Measurements from ENCODE around the gene CHAT.
A peak's percentile ranks its signal among the peaks of the same experiment; 100 is the strongest.

The CHAT gene

GRCh38 chr10:49613882-49614241, at the start of gene CHAT:
Gene CHAT (plus strand): TSS chr10:49614037. CDS start chr10:49614190, 153 bp downstream.
- peaks cover 4% of the 10 kb centered on the region for H3K9me3 Mint-ChIP-seq
- peaks cover 48% of the 10 kb centered on the region for H3K27me3 Mint-ChIP-seq
- DNase-seq (ENCODE audit: low spot score in 2 of 2) (no peak), ATAC-seq (ENCODE audit: low read depth) (no peak)
- no peak within 1 kb of the TSS for H3K4me3 Mint-ChIP-seq
- H3K27ac Mint-ChIP-seq: no peak within 1 kb of the TSS
- peaks cover 3% of the 10 kb centered on the region for H3K4me1 Mint-ChIP-seq
- peaks cover 2% of the 10 kb centered on the region for H3K36me3 Mint-ChIP-seq

- Mint-ChIP-seq H3K4me3 (no peak overlapping the region), H3K27ac (no peak overlapping the region), H3K36me3 (no peaks in the 10 kb centered on the region), H3K27me3 (peaks cover 8% of the 10 kb centered on the region), H3K9me3 (peaks cover 7% of the 10 kb centered on the region), H3K4me1 (peaks cover 12% of the 10 kb centered on the region)
- ATAC-seq (ENCODE audit: low read depth) (no peak), DNase-seq (ENCODE audit: low spot score in 2 of 2) (no peak)
These were observed 49.3 kb upstream of the CHAT start for GRCh38 chr10:49564461-49565009.

- Mint-ChIP-seq H3K27ac (no peak overlapping the region), H3K36me3 (no peaks in the 10 kb centered on the region), H3K4me1 (peaks cover 12% of the 10 kb centered on the region), H3K27me3 (peaks cover 11% of the 10 kb centered on the region), H3K9me3 (peaks cover 7% of the 10 kb centered on the region), H3K4me3 (peak overlapping the region; percentile 4)
- ATAC-seq (ENCODE audit: low read depth) (peak; percentile 54), DNase-seq (ENCODE audit: low spot score in 2 of 2) (no peak)
These were observed 46.0 kb upstream of the CHAT start for GRCh38 chr10:49567810-49568209.

DNA sequence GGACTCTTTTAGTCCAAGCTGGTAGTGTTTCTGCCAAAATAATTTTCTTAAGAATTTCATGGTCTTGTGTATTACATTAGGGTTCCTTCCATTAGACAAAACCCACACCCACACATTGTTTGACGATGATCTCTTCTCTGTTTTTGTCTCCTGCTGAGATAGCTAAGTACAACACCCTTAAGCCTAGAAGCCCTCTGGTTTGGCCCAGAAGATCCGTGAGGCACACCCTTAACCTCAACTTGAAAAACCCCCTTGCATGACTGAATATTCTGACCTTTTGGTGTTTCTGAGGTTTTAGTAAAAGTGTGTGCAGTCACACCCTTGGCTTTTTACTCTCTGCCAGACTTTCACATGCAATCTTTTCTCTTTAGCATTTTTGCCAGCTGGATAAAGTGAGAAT, 45.6 kb upstream of the CHAT start:
- H3K4me1 Mint-ChIP-seq: peaks cover 12% of the 10 kb centered on the region
- no peaks in the 10 kb centered on the region for H3K36me3 Mint-ChIP-seq
- peaks cover 10% of the 10 kb centered on the region for H3K27me3 Mint-ChIP-seq
- H3K4me3 Mint-ChIP-seq: no peak overlapping the region
- peaks cover 7% of the 10 kb centered on the region for H3K9me3 Mint-ChIP-seq
- ATAC-seq (ENCODE audit: low read depth): peak; percentile 64
- peak overlapping the region; percentile 11 for H3K27ac Mint-ChIP-seq
- no peak for DNase-seq (ENCODE audit: low spot score in 2 of 2)

DNA sequence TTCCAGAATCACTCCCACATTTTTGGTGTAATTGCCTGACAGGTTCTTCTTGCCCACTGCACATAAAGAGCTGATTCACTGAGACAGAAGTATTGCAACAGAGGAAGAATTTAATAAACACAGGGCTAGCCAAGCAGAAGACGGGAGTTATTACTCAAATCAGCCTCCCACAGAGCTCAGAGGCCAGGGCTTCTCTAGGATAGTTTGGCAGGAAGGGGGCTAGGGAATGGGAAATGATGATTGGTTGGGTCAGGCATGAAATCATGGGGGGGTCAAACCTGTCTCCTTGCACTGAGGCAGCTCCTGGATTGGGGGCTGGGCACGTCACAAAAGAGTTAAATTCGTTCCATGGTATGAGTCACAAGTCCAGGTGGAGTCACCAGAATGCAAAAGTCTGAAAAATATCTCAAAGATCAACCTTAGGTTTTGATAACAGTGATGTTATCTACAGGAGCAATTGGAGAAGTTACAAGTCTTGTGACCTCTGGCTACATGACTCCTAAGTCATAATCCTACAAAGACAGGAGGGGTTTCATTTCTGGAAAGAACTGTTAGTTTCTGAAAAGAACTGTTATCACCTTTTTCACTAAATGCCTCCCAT, 44.7 kb upstream of the CHAT start:
- no peak for DNase-seq (ENCODE audit: low spot score in 2 of 2)
- Mint-ChIP-seq H3K4me1 (peaks cover 12% of the 10 kb centered on the region), H3K9me3 (peaks cover 7% of the 10 kb centered on the region), H3K27me3 (peaks cover 10% of the 10 kb centered on the region), H3K27ac (no peak overlapping the region), H3K4me3 (no peak overlapping the region), H3K36me3 (no peaks in the 10 kb centered on the region)
- no peak for ATAC-seq (ENCODE audit: low read depth)

DNA sequence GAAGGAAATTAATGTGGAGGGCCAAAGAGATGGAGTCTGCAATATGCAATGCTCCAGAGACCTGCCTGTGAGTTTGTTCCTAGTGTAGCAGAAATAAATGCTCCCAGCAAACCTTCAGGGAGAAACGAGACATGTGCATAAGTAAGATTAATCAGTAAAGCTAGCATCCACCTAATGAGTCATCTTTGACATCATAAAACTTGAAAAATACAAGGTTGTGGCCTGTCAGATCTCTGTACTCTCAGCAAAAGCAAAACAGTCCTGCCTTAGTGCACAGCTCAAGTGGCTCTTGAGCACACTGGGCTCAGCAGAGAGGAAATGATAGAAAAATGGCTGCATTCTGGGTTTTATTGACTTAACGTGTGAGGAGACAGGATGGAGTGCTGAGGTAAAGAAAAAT, 42.4 kb upstream of the CHAT start:
- no peak overlapping the region for H3K27ac Mint-ChIP-seq
- H3K4me3 Mint-ChIP-seq: no peak overlapping the region
- DNase-seq (ENCODE audit: low spot score in 2 of 2): no peak
- no peak for ATAC-seq (ENCODE audit: low read depth)
- H3K4me1 Mint-ChIP-seq: peaks cover 12% of the 10 kb centered on the region
- peaks cover 6% of the 10 kb centered on the region for H3K9me3 Mint-ChIP-seq
- peaks cover 12% of the 10 kb centered on the region for H3K27me3 Mint-ChIP-seq
- H3K36me3 Mint-ChIP-seq: no peaks in the 10 kb centered on the region

DNA sequence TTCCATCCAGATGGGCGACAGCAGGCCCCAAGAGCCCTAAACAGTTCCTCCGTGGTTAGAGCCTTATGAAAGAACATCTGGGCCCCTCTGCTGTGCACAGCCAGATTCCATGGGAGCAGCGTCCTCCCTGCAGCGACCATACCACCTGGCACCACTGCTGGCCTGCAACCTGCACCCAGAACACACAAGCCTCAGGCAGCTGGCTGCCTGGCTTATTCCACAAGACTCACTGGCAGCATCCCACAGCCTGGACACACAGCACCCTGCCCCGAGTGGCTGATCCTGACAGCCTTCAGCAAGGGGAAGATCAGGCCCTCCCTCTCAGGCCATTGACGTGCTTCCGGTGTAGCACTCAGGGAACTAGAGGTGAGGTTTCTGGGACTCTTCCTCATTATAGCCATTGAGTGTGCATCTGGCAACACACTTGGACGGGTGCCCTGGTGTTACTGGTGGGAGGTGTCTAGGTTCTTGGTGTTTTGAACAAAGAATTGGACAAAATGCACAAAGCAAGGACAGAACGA, 41.2 kb upstream of the CHAT start:
- H3K27ac Mint-ChIP-seq: no peak overlapping the region
- no peak overlapping the region for H3K4me3 Mint-ChIP-seq
- peaks cover 10% of the 10 kb centered on the region for H3K4me1 Mint-ChIP-seq
- DNase-seq (ENCODE audit: low spot score in 2 of 2) (no peak), ATAC-seq (ENCODE audit: low read depth) (no peak)
- H3K36me3 Mint-ChIP-seq: no peaks in the 10 kb centered on the region
- peaks cover 14% of the 10 kb centered on the region for H3K27me3 Mint-ChIP-seq
- H3K9me3 Mint-ChIP-seq: peaks cover 4% of the 10 kb centered on the region

GRCh38 chr10:49575489-49576072, 38.3 kb upstream of the CHAT start:
- Mint-ChIP-seq H3K36me3 (no peaks in the 10 kb centered on the region), H3K4me1 (no peaks in the 10 kb centered on the region), H3K27ac (no peak overlapping the region), H3K4me3 (no peak overlapping the region), H3K27me3 (peaks cover 12% of the 10 kb centered on the region), H3K9me3 (no peaks in the 10 kb centered on the region)
- no peak for ATAC-seq (ENCODE audit: low read depth)
- DNase-seq (ENCODE audit: low spot score in 2 of 2): no peak

DNA sequence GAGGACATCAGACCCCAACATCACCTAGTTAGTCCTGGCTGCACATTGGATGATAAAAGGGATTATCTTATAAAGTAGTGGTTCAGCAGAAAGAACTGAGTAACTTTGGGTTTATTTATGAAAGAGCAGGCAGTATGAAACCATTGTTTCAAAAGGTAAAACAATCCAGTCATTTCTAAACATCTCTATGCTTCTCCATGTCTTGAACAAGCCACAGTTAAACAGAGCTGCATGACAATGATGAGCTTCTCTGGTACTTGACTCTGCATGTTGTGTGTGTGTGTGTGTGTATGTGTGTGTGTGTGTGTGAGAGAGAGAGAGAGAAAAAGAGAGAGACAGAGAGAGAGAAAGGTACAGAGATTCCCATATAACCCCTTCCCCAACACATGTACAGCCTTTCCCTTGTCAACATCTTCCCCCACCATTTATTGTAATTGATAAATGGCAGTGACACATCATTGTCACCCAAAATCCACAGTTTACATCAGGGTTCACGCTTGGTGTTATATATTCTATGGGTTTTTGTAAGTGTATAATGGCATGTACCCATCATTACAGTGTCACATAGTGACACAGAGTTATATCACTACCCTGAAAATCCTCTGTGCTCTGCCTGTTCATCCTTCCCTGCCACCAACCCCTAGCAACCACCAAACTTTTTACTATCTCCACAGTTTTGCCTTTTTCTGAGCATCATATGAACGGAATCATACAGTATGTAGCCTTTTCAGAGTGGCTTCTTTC, 36.5 kb upstream of the CHAT start:
- Mint-ChIP-seq H3K27me3 (peaks cover 9% of the 10 kb centered on the region), H3K9me3 (no peaks in the 10 kb centered on the region), H3K27ac (no peak overlapping the region), H3K4me3 (no peak overlapping the region), H3K4me1 (no peaks in the 10 kb centered on the region), H3K36me3 (no peaks in the 10 kb centered on the region)
- ATAC-seq (ENCODE audit: low read depth) (no peak), DNase-seq (ENCODE audit: low spot score in 2 of 2) (no peak)

- no peak overlapping the region for H3K27ac Mint-ChIP-seq
- no peak for ATAC-seq (ENCODE audit: low read depth)
- H3K4me3 Mint-ChIP-seq: no peak overlapping the region
- DNase-seq (ENCODE audit: low spot score in 2 of 2): no peak
- H3K36me3 Mint-ChIP-seq: no peaks in the 10 kb centered on the region
- no peaks in the 10 kb centered on the region for H3K9me3 Mint-ChIP-seq
- peaks cover 13% of the 10 kb centered on the region for H3K27me3 Mint-ChIP-seq
- no peaks in the 10 kb centered on the region for H3K4me1 Mint-ChIP-seq
These were observed 35.4 kb upstream of the CHAT start for GRCh38 chr10:49578392-49578791.

DNA sequence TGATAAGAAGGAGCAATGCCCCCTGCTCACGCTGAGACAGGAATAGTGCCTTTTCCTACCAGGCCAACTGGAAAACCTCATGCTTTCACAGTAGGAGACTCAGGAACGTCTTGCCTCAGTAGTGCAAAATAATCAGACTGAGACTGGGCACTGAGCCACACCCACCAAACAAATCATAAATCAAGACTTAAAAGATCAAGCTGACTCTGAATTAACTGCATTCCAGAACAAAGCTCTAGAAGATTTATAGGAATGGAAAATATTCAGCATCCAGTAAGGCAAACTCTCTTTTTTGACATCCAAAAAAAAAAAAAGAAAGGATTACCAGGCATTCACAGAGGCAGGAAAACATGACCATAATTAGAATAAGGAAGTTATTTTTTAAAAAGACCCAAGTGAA, 34.2 kb upstream of the CHAT start:
- H3K9me3 Mint-ChIP-seq: no peaks in the 10 kb centered on the region
- DNase-seq (ENCODE audit: low spot score in 2 of 2): no peak
- ATAC-seq (ENCODE audit: low read depth): no peak
- H3K27me3 Mint-ChIP-seq: peaks cover 13% of the 10 kb centered on the region
- H3K36me3 Mint-ChIP-seq: no peaks in the 10 kb centered on the region
- H3K27ac Mint-ChIP-seq: no peak overlapping the region
- H3K4me1 Mint-ChIP-seq: no peaks in the 10 kb centered on the region
- H3K4me3 Mint-ChIP-seq: no peak overlapping the region

DNA sequence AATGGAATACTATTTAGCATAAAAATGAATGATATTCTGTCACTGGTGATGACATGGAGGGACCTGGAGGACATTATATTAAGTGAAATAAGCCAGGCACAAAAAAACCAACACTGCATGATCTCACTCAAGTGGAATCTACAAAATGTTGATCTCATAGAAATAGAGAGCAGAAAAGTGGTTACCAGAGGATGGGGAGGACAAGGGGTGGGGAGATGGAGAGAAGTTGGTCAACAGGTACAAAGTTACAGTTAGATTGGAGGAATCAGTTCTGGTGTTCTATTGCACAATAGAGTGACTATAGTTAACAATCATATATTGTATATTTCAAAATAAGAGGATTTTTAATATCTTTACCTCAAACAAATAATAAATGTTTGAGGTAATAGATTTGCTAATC, 28.4 kb upstream of the CHAT start:
- Mint-ChIP-seq H3K27me3 (peaks cover 6% of the 10 kb centered on the region), H3K9me3 (peaks cover 11% of the 10 kb centered on the region), H3K4me1 (no peaks in the 10 kb centered on the region), H3K27ac (no peak overlapping the region), H3K4me3 (no peak overlapping the region), H3K36me3 (no peaks in the 10 kb centered on the region)
- DNase-seq (ENCODE audit: low spot score in 2 of 2) (no peak), ATAC-seq (ENCODE audit: low read depth) (no peak)

DNA sequence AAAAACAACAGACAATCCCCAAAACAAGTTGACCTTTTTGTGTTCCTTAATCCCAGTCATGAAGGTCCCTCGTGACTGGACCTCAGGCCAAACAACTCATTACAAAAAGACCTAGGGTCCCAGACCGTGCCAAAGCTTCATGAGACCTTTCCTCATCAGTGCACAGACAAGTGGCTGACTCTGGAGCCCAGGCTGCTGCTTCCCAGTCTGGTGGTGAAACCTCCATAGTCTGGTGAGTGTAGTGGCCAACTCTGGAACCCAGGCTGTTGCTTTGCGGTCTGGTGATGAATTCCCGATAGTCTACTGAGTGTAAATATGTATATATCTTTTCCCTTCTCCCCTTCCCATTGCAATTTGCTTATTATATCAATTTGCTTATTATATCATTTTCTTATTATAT, 25.9 kb upstream of the CHAT start:
- DNase-seq (ENCODE audit: low spot score in 2 of 2): no peak
- ATAC-seq (ENCODE audit: low read depth): no peak
- Mint-ChIP-seq H3K4me3 (no peak overlapping the region), H3K27me3 (peaks cover 15% of the 10 kb centered on the region), H3K27ac (no peak overlapping the region), H3K4me1 (peaks cover under 1% of the 10 kb centered on the region), H3K36me3 (no peaks in the 10 kb centered on the region), H3K9me3 (peaks cover 11% of the 10 kb centered on the region)

Measured in memory B cell (primary cell).